Osteocyte (in vitro differentiated cells): ENCODE results near the gene CHST1. TPM values are rescaled to one million over a fixed set of nuclear protein-coding genes. Genes with fewer than 3 reads are reported as not detected.

Experiments used
- DNase-seq: peaks from one replicate; pipeline ENCODE4 v3.0.0; 2021; ENCODE audit warnings: mixed read lengths; ENCODE audit not compliant: unreplicated experiment; ENCODE audit errors: extremely low spot score
- H3K27ac Mint-ChIP-seq: one replicate; pipeline ENCODE4 v1.8.0; 2021; ENCODE audit warnings: mild to moderate bottlenecking, mixed read lengths; ENCODE audit not compliant: unreplicated experiment
- H3K27me3 Mint-ChIP-seq: one replicate; pipeline ENCODE4 v1.8.0; 2021; ENCODE audit warnings: mixed read lengths; ENCODE audit not compliant: unreplicated experiment
- H3K36me3 Mint-ChIP-seq: one replicate; pipeline ENCODE4 v1.8.0; 2021; ENCODE audit warnings: mixed read lengths; ENCODE audit not compliant: unreplicated experiment
- H3K4me1 Mint-ChIP-seq: one replicate; pipeline ENCODE4 v1.8.0; 2021; ENCODE audit warnings: mixed read lengths; ENCODE audit not compliant: unreplicated experiment
- H3K4me3 Mint-ChIP-seq: one replicate; pipeline ENCODE4 v1.8.0; 2021; ENCODE audit warnings: mild to moderate bottlenecking, moderate library complexity, mixed read lengths; ENCODE audit not compliant: unreplicated experiment
- H3K9me3 Mint-ChIP-seq: one replicate; pipeline ENCODE4 v1.8.0; 2021; ENCODE audit warnings: mixed read lengths; ENCODE audit not compliant: unreplicated experiment
- CTCF ChIP-seq: fragments of 200-600 bp; sonication (generic); IDR thresholded peaks from 2 replicates; pipeline ENCODE4 v1.5.0; 2021; ENCODE audit warnings: antibody characterized with exemption, mild to moderate bottlenecking, moderate library complexity
- total RNA-seq: library from RNA; stranded (reverse); gene quantifications from 2 replicates; pipeline ENCODE4 v1.2.1, GENCODE V29; 2021

Gene CHST1
- total RNA-seq, 1 donor from 2014 or later: 0.67 TPM

GRCh38 chr11:45644981-45645889, 20.2 kb downstream of the CHST1 start:
- H3K4me1 Mint-ChIP-seq: no peaks in the 10 kb centered on the region
- peak; percentile 49 for DNase-seq
- no peak for TF ChIP-seq CTCF
- H3K4me3 Mint-ChIP-seq: no peak overlapping the region
- peaks cover 19% of the 10 kb centered on the region for H3K27me3 Mint-ChIP-seq
- no peak overlapping the region for H3K27ac Mint-ChIP-seq
- no peaks in the 10 kb centered on the region for H3K9me3 Mint-ChIP-seq
- no peaks in the 10 kb centered on the region for H3K36me3 Mint-ChIP-seq

GRCh38 chr11:45643598-45644260, 21.7 kb downstream of the CHST1 start:
- H3K27ac Mint-ChIP-seq: no peak overlapping the region

GRCh38 chr11:45641961-45642360, 23.5 kb downstream of the CHST1 start:
- no peak for TF ChIP-seq CTCF
- no peak overlapping the region for H3K27ac Mint-ChIP-seq
- peaks cover 30% of the 10 kb centered on the region for H3K27me3 Mint-ChIP-seq
- H3K36me3 Mint-ChIP-seq: no peaks in the 10 kb centered on the region
- H3K4me1 Mint-ChIP-seq: no peaks in the 10 kb centered on the region
- H3K4me3 Mint-ChIP-seq: no peak overlapping the region
- peaks cover 5% of the 10 kb centered on the region for H3K9me3 Mint-ChIP-seq
- DNase-seq: peak; percentile 53

More at GRCh38 chr11:45643598-45644260, 21.7 kb downstream of the CHST1 start:
- no peak for TF ChIP-seq CTCF
- Mint-ChIP-seq H3K4me1 (no peaks in the 10 kb centered on the region), H3K27me3 (peaks cover 26% of the 10 kb centered on the region), H3K36me3 (no peaks in the 10 kb centered on the region), H3K9me3 (peaks cover under 1% of the 10 kb centered on the region), H3K4me3 (no peak overlapping the region)
- DNase-seq: peak; percentile 73

GRCh38 chr11:45638051-45638450, 27.4 kb downstream of the CHST1 start:
- Mint-ChIP-seq H3K27ac (no peak overlapping the region), H3K36me3 (no peaks in the 10 kb centered on the region), H3K9me3 (peaks cover 5% of the 10 kb centered on the region), H3K4me3 (no peak overlapping the region), H3K4me1 (no peaks in the 10 kb centered on the region), H3K27me3 (peaks cover 27% of the 10 kb centered on the region)
- DNase-seq: peak; percentile 56
- TF ChIP-seq CTCF: no peak

GRCh38 chr11:45635907-45636306, 29.5 kb downstream of the CHST1 start:
- H3K4me1 Mint-ChIP-seq: no peaks in the 10 kb centered on the region
- no peak overlapping the region for H3K4me3 Mint-ChIP-seq
- no peak for TF ChIP-seq CTCF
- no peak overlapping the region for H3K27ac Mint-ChIP-seq
- H3K36me3 Mint-ChIP-seq: no peaks in the 10 kb centered on the region
- peaks cover 23% of the 10 kb centered on the region for H3K27me3 Mint-ChIP-seq
- peak; percentile 60 for DNase-seq
- H3K9me3 Mint-ChIP-seq: peaks cover 5% of the 10 kb centered on the region
